GM18861 (cell line): ENCODE data around the gene FITM1.

Experiments used
- ATAC-seq: cut with Tn5 transposase; IDR thresholded peaks from one replicate; pipeline ENCODE4 v1.9.1; 2021; ENCODE audit not compliant: unreplicated experiment

Gene FITM1, protein sequence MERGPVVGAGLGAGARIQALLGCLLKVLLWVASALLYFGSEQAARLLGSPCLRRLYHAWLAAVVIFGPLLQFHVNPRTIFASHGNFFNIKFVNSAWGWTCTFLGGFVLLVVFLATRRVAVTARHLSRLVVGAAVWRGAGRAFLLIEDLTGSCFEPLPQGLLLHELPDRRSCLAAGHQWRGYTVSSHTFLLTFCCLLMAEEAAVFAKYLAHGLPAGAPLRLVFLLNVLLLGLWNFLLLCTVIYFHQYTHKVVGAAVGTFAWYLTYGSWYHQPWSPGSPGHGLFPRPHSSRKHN

DNA sequence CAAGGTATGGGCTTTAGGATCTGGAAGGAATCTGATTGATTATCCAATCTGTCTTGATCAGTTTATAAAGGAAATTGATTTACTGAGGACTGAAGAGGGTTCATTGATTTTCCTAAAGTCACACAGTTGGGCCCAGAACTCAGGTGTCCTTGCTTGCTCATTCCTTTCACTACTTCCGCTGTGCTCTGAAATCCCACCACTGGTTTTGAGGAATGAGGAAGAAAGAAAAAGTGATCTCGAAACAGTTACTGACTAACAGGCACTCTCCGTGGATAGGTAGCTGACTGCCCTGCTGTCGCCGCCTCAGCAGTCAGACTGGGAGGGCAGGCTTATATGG is at the start of gene FITM1:
Gene FITM1 (plus strand): TSS at position 280 of the 337 bp plus-strand sequence. CDS start 905 bp downstream, outside the sequence.
- no peak for ATAC-seq

DNA sequence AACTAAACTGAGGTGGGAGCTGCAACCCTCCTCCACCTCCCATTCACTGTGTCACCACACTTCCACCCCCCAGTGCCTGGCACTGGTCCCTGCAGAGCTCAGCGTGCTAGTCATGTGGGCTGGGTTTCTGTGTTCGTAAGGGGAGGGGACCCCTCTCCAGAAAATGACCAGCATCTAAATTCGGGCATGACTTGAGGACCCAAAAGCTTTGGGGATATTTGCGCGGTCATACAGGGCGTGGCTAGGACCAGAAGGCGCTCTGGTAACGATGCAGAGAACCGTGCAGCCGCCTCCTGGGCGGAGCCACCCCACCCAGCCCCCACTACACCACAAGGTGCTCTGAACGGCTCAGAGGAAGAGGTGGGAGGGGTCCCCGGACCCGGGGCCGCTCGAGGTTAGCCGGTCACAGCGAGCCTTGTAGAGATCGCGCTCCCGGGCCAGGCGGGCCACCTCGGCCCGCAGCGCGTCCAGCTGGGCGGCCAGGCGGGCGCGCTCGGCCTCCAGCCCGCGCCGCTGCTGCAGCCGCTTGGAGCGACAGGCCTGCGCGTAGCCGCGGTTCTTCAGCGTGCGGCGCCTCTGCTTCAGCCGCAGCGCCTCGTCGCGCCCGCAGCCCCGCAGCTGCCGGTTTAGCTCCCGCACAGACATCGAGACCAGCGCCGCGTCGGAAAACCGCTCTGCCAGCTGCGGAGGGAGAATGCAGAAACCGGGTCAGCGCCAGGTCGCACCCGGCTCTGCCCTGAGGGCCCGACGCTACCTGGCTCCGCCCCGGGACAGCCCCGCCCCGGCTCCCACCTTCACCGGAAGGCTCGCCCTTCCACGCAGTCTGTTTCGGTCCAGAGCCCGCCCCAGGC is 49.3 kb upstream of the FITM1 start:
- ATAC-seq, result peak; percentile 79

DNA sequence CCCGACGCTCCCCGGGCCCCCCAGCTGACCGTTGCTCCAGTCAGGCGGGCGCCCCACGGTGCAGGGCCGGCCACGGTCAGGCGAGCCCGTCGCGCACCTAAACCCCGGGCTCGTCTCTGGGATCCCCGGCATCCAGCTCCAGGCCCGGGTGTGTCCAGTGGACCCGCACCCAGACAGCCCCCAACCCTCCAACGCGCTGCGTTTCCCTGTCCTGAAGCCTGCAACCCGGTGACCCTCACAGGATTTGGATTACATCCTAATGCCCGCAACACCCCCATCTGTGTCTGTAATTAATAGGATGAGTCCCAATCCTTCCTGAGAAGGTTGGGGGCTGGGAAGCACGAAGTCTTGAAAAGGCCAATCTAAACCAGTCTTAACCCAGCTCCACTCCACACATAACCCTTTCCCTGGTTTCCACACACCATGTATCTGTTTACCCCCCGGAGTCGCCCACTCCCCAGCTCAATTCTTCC is 48.7 kb upstream of the FITM1 start:
- no peak for ATAC-seq

DNA sequence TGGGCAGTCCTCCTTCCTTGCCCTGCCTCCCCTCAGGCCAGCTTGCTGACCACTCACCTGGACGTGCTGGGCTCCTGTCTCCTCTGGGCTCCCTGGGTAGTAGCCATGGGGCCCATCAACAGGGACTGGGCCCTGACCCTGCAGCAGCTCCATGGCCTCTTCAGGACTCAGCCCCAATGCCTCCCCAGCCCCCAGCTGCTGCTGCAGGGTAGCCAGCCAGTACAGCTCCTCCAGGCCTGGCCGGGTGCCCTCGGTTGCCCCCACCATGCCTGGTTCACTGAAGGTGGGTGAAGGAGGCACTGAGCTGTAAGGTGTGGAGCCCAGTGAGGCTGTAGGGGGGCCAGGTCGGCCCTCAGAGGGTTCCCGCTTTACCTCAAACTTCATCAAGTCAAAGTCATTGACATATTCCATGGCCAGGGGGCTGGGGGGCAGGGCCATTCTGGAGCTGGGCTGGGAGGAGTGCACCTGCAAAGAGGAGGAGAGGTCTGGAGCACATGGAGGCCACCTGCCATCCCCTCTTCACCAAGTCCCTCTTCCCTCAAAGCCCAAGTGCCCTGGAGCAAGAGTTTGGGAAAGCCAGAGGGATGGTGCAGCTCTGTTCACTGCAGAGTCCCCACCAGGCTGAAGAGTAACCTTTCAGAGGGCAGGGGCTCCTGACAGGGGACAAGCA is 47.9 kb upstream of the FITM1 start:
- no peak for ATAC-seq

DNA sequence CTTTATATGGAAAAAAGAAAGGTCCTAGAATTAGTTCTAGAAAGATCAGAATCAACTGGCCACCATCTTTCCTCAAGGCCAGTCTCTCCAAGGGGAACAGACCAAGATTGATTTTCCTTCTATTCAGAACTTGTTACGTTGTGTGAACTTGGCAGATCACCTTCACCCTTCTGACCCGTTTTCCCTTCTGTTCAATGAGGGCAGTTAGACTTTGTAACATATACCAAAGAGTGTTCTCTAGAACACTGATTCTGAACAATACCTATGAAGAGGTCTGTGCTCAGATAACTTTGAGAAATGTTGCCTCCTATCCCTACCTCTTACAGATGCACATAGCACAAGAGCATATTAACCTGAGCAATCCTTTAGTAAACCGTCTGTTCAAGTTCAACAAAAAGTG is 47.0 kb upstream of the FITM1 start:
- no peak for ATAC-seq

DNA sequence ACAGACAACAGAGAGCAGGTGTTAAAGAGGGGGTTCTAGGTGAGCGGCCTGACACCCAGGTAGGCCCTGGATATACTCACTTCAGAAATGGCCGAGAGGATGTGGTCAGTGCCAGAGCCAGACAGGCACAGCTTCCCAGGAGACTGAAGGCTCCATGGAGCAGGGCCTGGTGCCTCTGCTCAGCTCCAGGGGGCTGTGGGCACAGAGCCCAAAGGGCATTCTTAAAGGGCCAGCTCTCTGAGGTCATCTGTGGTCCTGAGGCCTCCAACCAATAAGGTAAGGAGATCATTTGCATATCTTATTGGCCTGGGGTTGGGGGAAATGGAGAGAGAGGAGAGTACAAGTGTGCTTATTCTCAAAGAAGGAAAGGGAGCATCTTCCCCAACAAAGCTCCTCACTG is 46.0 kb upstream of the FITM1 start:
- no peak for ATAC-seq

DNA sequence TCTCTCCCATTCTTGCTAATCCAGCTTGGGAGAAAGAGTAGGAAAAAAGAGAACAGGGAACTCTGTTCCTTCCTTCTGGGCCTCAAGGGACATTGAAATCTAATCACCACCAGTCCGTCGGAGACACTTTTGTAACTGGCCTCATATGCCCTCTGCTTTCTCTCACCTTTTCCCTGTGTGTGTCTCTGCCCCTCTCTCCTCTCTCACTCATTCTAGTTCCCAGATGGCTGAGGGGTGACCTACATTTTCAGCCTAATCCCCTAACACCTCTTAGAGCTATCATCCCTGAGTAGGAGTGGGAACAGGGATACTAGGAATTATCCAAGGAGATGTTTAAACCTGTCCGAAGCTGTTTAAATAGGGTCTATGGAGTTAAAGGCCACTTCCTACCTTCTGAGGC is 45.2 kb upstream of the FITM1 start:
- ATAC-seq, result no peak

DNA sequence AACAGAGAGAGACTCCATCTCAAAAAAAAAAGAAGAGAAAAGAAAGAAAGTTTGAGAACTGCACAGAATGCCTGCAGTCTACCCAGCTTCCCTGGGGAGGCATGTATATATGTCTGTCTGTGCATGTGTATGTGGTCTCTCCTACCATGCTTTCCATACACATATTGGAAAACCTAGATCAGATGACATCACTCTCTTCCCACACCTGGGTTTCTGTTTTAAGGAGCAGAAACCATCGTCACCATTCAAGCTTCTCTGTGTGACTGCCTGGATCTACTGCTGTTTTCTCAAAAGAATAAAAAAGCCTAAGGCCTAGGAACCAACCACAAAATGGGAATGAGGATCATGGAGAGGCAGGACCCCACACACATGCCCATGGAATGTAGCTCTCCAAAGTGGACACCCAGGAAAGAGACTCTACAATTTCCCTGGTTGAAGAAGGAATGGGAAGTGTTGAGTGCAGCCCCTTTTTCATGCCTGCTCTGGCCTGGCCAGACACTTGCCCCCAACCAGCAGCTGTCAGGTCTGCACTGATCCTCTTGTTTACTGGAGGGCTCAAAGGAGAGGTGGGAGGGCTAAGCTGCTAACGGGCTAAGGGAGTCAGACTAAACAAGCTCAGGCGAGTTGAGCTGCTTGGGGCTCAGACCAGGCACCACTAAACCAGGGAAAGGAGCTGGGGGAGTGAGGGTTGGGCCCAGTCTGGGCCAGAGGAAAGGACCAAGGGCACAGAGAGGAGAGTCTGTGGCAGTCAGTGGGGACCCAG is 44.1 kb upstream of the FITM1 start:
- ATAC-seq, result no peak

DNA sequence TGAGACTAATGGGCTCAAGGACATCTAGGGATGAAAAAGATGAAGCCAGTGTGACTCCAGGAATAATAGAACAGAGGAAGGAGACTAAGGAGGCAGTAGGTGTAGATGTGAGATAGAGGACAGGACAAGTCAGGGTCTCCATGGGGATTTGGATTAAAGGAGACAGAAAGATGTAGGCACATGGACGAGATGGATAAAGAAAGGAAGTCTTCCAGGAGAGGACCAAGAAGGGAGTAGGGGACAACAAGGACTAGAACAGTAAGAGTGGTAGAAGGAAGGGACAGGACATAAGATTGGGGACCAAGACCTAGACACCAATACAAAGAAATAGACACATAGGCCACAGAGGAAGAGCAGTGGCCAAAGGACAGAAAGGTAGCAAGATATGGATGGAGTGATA is 43.5 kb upstream of the FITM1 start:
- no peak for ATAC-seq

DNA sequence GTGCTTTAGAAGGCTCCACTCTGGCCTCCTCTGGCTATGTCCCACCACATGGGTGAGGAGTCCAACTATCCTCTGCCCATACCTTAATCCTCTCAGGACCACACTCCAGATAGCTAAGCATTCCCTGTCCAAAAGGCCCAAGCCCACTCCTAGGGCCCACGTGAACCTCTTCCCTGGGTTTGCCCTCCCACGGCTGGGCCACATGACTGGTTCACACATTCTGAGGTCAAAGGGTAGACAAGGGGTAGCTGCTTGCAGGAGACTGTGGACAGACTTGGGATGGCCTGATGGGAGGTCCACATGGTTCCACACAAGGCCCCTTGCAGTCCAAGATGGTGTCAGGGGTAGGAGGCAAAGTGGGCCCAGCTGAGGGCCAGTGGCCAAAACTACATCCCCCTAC is 42.4 kb upstream of the FITM1 start:
- ATAC-seq, result no peak

DNA sequence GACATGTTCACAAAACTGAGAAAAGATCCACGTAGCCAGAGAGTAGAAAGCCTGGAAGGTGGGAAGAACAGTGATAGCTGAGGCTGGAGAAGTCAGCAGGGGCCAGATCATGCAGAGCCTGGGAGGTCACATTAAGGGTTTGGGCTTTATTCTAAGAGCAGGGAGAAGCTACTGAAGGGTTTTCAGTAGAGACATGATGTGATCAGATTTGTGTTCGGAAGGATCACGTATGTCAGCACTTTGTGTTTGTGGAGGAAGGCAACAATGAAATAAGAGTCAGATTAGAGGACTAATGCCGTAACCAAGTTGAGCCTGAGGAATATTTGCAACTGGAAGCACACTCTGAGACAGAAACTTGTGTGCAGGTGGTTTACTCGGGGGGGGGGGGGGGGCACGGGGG is 40.6 kb upstream of the FITM1 start:
- ATAC-seq, result no peak

DNA sequence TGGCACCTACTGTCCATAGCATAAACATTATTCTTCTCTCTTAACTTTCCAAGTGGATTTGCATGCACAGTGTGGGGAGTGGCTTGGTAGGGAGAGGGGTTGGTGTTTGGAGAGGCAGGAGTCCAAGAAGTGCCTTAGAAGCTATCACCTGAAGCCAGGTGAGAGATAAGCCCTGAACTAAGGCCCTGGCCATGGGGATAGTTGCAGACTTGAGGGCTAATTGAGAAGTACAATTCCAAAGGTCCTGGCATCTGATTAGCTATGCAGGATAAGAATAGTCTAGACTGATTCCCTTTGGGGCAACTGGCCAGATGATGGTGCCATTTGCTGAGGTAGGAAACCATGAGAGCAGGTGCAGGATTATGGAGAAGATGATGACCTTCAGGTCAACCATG is 38.4 kb upstream of the FITM1 start:
- ATAC-seq, result no peak

DNA sequence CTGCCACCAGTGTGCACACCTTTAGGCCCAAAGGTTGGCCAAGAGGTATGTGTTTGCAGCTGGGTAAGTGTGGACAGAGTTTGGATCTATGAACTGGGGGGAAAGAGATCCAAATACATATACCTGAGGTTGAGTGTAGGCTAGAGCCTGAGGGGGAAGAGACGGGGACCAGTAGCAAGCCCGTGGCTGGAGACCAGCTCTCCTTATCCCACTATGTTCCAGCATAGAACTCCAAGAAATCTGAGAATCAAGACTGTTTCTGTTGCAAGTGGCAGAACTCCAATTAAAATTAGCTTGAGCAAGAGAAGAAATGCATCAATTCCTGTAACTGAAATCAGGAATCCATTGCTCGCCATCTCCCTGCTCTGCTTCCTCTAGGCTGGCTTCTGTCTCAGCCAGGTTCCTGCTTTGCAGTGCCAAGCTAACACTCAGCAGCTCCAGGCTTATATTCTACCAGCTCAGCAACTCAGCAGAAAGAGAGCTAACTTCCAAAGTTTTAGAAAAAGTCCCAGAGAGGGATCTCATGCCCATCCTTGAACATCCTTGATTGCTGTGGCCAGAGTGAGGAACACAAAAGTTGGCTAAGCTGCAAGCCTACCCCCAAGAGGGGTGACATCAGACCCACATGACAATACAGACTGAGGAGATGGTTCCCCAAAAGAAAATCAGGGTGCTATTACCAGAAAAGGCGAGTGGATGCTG is 37.8 kb upstream of the FITM1 start:
- ATAC-seq, result no peak

DNA sequence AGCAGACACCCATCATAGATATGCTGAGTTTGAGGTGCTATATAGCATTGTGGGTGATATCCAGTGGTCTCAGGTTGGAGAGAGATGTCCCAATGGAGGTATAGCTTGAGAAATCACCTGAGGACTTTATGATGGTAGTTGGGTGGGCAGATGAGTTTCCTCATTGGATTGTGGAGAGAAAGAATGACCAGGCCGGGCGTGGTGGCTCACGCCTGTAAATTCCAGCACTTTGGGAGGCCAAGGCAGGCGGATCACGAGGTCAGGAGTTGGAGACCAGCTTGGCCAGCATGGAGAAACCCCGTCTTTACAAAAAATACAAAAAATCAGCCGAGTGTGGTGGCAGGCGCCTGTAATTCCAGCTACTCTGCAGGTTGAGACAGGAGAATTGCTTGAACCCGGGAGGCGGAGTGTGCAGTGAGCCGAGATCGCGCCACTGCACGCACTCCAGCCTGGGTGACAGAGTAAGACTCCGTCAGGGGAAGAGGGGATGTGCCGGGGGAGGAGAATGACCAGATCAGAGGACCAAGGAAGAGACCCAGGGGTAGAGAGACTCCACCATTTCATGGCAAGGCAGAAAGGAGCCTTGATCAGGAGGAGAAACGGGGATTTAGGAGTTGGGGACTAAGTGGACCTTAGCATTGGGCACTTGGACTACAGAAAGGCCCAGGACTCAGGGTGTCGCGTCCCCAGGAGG is 37.1 kb upstream of the FITM1 start:
- no peak for ATAC-seq

DNA sequence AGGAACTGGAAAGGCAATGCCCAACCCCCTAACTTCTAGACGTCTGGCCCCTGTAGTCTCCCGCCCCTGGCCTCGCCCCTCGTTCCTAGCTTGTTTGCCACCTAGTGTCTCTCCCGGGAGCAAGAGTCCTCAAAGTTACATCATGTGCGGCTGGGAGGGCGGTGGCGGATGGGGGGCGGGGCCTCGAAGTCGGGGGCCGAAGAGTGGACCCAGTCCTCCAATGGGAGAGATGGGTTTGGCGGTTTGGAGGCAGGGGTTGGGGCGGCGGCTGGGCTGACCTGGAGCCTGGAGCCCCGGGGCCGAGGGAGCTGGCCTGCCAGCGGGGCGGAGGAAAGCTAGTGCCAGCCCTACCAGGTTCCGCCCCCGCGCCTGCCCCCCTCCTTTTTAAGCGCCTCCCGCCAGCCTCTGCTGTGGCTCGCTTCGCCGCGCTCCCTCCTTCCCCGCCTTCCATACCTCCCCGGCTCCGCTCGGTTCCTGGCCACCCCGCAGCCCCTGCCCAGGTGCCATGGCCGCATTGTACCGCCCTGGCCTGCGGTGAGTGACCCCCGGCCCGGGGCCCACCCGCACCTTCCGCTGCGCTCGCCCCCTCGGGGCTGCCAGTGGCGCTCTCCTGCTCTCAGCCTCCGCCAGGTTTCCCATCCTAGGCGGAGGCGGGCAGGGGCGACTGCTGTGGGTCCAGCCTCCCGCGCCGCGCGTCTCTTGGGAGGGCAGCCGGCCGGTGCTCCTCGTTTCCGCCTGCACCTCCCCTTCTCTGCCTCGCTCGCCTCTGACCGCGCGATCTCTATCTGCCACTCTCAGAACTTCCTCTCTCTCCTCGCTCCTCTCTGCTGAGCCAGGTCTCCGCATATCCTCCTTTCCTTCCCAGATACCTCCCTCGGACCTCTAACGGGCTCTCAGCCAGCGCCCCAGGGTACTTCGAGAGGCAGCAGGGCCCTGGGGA is 36.3 kb upstream of the FITM1 start, which contains the start of gene PCK2:
Gene PCK2 (plus strand): TSS at position 411 of the 940 bp plus-strand sequence. CDS start 95 bp downstream, at position 506.
- no peak for ATAC-seq

DNA sequence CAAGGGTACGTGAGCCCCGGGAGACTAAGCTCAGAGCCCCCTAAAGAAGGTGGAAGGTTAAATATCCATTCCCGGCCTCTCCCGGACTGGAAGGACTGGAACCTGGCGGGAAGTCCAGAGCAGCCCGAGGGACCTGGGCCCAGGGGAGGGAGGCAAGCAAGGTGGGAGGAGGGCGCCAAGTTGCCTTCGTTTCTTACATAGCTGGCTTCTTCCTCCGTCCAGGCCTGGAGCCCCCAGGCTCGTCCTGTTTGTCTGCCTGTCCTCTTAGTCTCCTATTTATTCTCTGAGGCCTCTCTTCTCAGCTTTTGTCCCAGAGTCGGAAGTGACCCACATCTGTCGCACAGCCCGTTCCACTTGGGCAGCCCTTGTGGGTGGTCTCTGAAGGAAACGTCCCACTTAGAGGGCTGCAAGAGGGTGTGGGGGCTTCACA is 35.6 kb upstream of the FITM1 start:
- no peak for ATAC-seq

DNA sequence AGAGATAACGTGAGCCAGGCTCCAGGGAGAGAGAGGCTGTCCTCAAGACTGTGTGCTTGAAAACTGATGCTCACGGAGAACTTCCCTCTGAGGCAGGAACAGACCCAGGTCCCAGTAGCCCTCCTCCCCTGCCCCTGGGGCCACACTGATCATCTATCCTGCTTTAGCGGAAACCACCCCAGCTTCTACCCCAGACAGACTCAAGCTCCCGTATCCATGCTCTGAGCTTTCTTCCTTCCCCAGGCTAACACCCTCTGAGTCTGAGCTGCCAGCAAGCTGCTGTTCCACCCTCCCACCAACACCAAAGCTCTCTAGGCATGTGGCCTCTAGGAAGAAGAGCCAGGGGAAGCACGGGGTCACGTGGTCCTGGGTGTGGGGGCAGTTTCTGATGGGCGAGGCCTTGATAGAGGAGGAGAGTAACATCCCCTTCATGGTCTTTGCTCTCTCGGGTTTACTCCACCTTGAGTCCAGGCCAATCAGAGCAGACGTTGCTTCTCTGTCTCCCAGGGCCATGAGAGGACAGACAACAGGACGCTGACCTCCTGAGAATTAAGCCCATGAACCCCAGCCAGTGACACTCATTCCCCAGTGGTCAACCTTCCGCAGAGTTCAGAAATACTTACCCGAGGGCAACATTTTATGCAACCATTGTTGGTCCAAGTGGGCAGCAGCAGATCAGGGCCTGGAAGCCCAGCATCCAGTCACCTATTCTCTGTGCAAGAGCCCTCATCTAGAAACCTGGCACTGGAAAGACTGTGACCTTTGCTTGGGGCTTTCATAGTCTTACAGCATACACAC is 35.0 kb upstream of the FITM1 start:
- peak; percentile 62 for ATAC-seq
